Measurements from ENCODE around the gene SLC11A2. TPM values are rescaled to one million over a fixed set of nuclear protein-coding genes. Genes with fewer than 3 reads are reported as not detected.

Gene SLC11A2
- total and polyA plus RNA-seq, 2 of the 4 experiments (the other 2 are of a cell fraction): 28.0 to 45.3 TPM

GRCh38 chr12:51062631-51063397 is 36.6 kb upstream of the SLC11A2 start:
- peaks cover 60% of the 10 kb centered on the region for H3K36me3 ChIP-seq (ENCODE audit: control insufficient read depth, insufficient read depth, low read length)

More at GRCh38 chr12:51062631-51063397, 36.6 kb upstream of the SLC11A2 start:
- WGBS, 2 experiments (ENCODE audit: extremely low coverage in 2 of 2, insufficient read length in 1 of 2): no CpG with 5 or more reads among the region's 9 CpGs
- Histone ChIP-seq H3K4ac (ENCODE audit: low read depth, low read length) (no peak overlapping the region), H3K56ac (ENCODE audit: extremely low read depth, insufficient read depth, low read length) (no peak overlapping the region), H3K9me1 (ENCODE audit: insufficient read depth, low read length) (peaks cover 3% of the 10 kb centered on the region), H2AFZ (replicated peaks; ENCODE audit: low read length, poor library complexity) (no peak overlapping the region), H3K4me3 (ENCODE audit: insufficient read depth, low read depth, low read length) (no peak overlapping the region), H4K20me1 (ENCODE audit: insufficient read depth, low read length) (0 out of 2 replicates have a peak, but pooled peaks cover 6% of the 10 kb centered on the region), H2BK15ac (ENCODE audit: low read depth, low read length) (no peak overlapping the region), H2BK5ac (ENCODE audit: low read depth, low read length, poor library complexity, severe bottlenecking) (no peak overlapping the region), H3K23ac (ENCODE audit: low read depth, low read length) (no peak overlapping the region), H2AK5ac (ENCODE audit: low read depth, low read length) (no peak overlapping the region), H2BK120ac (ENCODE audit: low read depth, low read length) (no peak overlapping the region), H3K14ac (replicated peaks; ENCODE audit: low read depth, low read length) (no peak overlapping the region), H4K5ac (ENCODE audit: low read depth, low read length) (no peak overlapping the region), H3K4me2 (ENCODE audit: low read depth, low read length) (no peak overlapping the region), H3K4me1 (ENCODE audit: control insufficient read depth, insufficient read depth, low read length) (no peaks in the 10 kb centered on the region; the same call in 1 of the 2 replicates), H3K27me3 (ENCODE audit: control insufficient read depth, insufficient read depth, low read length) (no peaks in the 10 kb centered on the region), H4K8ac (ENCODE audit: low read depth in 2 of 2, low read length in 2 of 2) (no peak overlapping the region), H4K91ac (ENCODE audit: insufficient read depth, low read depth, low read length) (no peak overlapping the region), H3K9me3 (ENCODE audit: control insufficient read depth, insufficient read depth, low read length) (no peaks in the 10 kb centered on the region), H3K27ac (ENCODE audit: insufficient read depth, low read length) (no peak overlapping the region), H3K79me1 (ENCODE audit: low read depth in 1 of 2, low read length in 2 of 2) (peaks cover 8 to 16% of the 10 kb centered on the region in 2 experiments; a peak in 2 of 4 replicates), H3K9ac (ENCODE audit: low read depth, low read length) (no peak overlapping the region), H3K18ac (ENCODE audit: low read depth, low read length) (no peak overlapping the region), H2BK20ac (ENCODE audit: low read depth, low read length) (no peak overlapping the region), H2AK9ac (replicated peaks; ENCODE audit: low read depth, low read length, poor library complexity) (no peak overlapping the region)
- in situ Hi-C loops (cut with MboI; ENCODE audit: low sequenced_read_pairs) (no loop called here), intact Hi-C loops (cut with micrococcal nuclease) (no loop called here), dilution Hi-C loops (cut with HindIII; ENCODE audit: low sequenced_read_pairs, unreplicated experiment) (no loop called here)
- no peak for DNase-seq
- no peak for TF ChIP-seq CTCF (conservative IDR thresholded peaks at IDR 0.05; ENCODE audit: low read depth, low read length)
- no peak for TF ChIP-seq USF2 (IDR thresholded peaks at IDR 0.05; ENCODE audit: low read depth, low read length)
- no peak for TF ChIP-seq RCOR1 (IDR thresholded peaks at IDR 0.05; ENCODE audit: insufficient replicate concordance, low read length)
- TF ChIP-seq ELK1 (IDR thresholded peaks at IDR 0.05; ENCODE audit: borderline replicate concordance, low read depth, low read length): no peak
- no peak for TF ChIP-seq RAD21 (IDR thresholded peaks at IDR 0.05; ENCODE audit: low read length)
- BruUV-seq (replicated peaks): no TSS peak
- ChIA-PET CTCF (interaction anchor here (0.9 kb wide), 1 partner anchor 11 kb away, joined by 4 read pairs; no protein-coding TSS in a partner anchor), POLR2A (ENCODE audit: unreplicated experiment) (no interaction called here)
- no peak for ATAC-seq (ENCODE audit: low read depth)
